GM18909 (cell line): ENCODE results near the gene POU3F3.

Source experiments
- ATAC-seq: cut with Tn5 transposase; IDR thresholded peaks from one replicate; pipeline ENCODE4 v1.9.1; 2021; ENCODE audit warnings: mild to moderate bottlenecking; ENCODE audit not compliant: unreplicated experiment, poor library complexity

POU3F3 gene

DNA sequence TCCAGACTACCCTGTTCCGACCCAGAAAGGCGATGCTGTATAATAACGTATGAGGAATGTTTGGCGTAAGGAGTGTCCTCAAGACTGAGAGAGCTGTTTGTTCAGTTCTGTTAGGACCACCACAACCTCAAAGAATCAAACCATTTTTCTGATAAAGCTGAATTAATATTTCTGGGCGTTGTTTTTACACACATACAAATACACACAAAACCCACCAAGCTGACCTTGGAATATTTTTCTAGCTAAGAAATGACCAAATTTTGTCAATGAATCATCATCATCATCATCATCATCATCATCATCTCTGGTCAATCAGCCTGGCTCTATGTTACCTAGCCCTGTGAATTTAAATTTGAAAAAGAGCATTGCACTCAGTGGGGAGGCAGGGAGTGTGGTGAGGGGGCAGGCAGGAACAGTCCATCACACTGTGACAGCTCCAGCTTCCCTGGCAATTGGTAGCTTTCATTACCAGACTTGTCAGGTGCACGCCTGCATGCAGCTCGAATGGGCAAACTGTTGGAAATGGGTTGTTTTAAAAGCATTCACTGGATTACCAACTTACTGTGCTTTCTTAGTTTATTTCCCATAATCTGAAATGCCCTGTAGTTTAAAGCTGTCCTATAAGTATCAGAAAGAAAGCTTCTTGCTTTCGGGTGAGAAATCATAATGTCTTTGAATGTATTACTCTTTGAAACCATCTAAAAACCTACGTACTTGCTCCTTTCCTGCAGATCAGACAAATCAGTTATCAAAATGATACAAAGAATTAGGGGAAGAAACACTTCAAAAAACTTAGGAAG lies 6.9 kb upstream of the POU3F3 start:
- ATAC-seq = no peak

DNA sequence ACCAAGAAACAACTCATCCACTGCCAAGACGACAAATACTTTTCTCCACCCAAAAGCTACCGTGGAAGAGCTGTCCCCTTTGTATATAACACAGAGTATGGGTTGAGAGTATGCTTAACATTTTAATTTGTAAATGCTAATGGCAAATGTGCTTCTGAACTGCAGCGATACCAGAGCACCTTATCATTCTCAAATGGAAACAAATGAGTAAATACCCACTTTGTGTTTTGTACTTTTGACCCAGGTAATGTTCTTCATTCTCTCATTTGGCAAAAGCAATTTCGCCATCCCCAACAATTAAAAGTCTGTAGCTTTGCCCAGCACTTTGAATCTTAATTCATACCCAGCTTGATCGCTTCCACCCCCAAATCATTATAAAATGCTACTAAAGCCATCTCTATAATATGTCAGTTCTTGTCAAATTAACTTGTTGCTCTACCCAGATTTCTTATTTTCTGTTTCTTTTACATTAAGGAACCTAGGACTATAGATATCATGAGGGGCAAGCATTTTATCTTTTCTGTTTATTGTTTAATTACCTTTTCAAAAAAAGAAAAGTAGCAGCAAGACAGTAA lies 6.2 kb upstream of the POU3F3 start:
- ATAC-seq = no peak

DNA sequence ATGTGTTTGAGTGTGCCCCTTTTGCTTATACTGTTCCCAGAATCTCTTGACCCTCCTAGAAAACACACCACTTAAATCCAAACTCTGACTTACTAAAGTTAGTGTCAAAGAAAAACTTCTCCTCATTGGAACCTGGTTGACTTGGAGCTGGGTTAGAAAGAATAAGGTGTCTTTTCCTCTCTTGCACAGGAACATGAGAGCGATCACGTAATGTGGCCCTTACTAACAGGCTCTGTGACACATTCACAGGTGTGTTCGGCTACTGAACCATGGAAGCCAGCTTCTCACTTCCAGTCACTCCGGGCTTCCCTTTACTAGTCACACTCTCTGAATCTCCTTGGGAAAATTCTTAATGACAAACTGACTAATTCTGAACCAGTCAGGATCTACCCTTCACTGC lies 5.4 kb upstream of the POU3F3 start:
- no peak for ATAC-seq

DNA sequence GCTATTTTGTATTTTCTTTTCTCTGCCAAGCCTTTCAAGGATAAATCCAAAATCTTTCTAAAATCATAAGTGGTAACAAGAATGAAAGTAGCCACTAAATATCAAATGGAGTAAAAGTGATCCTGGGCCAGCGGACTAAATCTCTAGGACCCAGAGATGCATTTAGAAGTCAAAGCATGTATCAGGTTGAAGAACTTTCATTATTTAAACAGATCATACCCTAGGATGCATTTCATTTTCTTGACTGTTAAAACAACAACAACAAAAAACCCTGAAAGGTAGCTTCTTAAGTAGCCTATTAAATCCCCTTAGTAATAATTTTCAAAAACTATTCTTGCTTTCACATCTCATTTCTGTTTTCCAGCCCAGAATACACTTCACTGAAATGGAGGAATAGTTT lies 4.8 kb upstream of the POU3F3 start:
- no peak for ATAC-seq

DNA sequence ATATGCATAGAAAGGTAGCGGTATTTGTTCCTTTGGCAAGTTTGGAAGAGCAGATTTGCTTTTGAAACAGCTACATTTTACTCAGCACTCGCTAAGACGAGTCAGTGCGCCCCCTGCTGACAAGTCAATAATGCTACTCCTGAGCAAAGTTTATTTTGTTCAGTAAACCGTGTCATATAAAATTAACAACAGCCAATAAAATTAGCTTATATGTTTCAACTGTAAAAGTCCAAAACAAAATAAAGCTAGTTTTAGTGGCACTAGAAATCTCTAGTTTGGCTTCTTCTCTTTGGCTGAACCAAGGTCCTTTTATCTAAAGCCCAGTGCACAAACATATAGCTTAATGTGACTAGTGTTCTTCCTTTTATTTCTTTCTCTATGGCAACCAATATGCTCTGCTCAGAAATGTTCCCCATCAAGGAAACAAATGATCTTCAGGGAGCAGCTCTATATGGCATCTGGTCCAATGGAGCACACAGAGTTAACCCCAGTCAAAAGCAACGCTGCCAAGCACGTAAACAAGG lies 4.2 kb upstream of the POU3F3 start:
- peak; percentile 50 for ATAC-seq

DNA sequence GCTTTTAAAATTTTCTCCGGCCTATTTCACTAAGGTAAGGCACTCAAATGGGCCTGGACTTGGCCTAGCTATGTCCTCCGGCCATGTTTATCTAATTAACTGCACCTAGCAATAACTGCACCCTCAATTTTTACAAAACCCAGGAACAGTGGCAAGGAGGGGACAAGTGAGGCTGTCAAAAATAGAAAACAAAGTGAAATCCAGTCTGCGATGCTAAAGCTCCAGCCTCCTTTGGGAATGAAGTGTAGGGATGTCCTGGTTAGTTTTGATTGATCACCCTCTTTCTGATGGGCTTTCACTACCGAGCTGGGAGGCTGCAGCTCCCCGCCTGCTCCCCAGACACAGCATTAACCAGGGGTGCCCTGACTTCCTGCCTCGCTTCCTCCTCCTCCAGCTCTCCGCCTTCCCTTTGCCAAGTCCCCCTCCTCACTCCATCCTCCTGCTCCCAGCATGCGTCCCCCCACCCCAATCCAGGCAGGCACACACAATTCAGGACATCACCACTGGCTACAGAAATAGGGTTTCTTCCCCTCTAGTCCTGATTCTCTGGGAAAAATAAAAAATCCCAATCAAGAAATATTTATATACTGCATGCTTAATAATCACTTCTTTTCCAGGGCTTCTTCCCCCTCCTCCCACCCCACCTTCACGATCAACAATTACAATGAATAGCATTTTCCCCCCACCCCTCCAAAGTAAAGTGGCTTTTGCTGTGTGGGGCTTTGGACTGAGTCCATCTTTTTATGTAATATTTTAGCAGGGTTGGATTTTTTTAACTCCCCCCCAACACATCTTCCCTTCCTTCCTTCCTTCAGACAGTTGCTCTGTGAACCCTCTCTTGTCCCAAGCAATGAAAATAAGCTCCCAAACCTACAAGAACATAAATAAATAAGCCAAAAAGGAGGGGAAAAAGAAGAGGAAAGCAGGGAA lies 3.3 kb upstream of the POU3F3 start:
- ATAC-seq = no peak

DNA sequence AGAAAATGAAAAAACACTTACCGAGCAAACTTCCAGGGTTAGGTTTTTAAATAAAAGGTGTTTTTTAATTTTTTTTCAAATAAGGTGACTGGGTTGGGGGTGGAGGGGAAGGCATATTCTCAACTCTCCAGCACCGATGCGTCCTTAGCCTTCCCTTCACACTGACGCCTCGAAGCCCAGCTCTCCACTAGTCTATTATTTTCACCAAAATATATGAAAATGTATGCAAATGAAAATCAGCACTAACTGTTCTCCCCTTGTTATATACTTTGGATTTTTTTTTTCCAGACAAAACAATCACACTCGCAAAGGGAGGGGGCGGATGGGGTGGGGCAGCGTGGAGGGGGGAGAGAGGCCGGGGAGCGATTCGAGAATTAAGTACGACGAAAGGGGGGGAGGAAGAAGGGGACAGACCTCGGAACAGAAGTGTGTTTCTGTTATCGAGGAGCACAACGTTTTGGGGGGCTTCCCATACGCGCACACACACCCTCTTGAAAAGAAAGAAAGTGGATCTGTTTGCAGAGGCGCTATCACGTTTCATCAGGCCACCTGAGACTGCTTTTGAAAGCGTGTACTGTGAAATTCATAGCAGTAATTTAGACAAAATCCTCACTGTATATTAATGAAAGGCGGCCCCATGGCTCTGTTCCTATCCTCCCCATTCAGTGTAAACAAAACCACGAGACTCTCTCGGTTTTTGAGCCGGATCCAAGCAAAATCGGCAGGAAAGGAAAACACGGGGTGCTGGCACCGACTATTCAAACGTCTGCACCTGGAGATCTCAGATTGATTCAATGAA lies 2.4 kb upstream of the POU3F3 start:
- ATAC-seq = no peak

DNA sequence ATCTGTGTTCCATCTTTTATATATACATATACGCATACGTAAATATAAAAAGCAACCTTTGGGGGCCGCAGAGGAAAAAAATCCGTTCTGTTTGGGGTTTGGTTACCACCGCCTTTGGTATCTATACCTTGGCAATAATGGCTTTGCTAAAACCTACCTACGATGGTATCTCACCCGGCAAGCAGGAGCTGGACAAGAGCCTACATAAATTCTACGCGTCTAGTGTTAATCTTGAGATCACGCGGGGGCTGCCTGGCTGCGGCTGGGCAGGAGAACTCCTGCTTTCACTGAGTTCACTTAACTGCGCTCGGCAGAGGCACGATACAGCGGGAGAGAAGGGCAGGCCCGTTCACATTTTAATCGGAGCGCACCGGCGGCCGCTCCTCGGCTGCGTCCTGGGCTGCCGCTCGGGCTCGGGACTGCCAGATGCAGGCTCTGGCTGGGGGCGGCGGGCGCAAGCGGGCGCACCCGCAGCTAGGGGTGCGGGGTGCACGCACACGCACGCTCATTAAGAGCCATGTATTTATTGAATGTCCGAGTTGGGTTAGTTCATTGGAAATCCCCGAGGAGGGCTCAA lies 1.7 kb upstream of the POU3F3 start:
- ATAC-seq = peak; percentile 35

DNA sequence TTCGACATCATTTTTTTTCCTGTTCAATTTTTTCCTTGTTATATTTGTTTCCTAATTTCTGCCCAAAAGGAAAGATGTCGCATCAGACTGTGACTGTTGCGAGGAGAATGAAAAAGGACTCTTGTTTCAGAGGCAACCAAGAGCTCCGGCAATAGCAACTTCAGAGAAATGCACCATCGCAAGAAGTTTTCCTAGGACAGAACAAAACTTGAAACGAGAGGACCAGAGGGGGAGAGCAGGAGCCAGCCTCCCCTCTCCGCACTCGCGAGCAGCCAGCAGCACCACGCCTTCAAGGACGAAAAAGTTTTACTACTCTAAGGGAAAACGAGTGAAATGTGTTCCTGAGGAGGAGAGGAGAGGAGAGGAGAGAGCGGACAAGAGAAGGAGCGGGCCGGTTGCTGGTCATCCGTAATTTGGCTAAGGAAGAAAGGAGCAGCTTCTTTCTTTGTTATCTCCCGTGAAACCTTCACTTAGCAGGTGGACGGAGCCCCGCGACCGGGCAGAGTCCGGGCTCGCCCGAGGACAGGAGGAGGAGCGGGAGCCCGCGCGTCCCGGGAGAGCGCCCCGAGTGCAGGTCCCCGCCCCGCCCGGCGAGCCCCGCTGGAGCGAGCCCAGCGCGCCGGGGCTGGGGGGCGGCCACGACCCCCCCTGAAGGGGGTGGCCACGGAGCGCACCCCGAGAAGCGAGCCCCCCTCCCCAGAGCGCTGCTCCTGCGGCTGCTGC lies 744 bp downstream of the POU3F3 start:
- ATAC-seq = no peak

DNA sequence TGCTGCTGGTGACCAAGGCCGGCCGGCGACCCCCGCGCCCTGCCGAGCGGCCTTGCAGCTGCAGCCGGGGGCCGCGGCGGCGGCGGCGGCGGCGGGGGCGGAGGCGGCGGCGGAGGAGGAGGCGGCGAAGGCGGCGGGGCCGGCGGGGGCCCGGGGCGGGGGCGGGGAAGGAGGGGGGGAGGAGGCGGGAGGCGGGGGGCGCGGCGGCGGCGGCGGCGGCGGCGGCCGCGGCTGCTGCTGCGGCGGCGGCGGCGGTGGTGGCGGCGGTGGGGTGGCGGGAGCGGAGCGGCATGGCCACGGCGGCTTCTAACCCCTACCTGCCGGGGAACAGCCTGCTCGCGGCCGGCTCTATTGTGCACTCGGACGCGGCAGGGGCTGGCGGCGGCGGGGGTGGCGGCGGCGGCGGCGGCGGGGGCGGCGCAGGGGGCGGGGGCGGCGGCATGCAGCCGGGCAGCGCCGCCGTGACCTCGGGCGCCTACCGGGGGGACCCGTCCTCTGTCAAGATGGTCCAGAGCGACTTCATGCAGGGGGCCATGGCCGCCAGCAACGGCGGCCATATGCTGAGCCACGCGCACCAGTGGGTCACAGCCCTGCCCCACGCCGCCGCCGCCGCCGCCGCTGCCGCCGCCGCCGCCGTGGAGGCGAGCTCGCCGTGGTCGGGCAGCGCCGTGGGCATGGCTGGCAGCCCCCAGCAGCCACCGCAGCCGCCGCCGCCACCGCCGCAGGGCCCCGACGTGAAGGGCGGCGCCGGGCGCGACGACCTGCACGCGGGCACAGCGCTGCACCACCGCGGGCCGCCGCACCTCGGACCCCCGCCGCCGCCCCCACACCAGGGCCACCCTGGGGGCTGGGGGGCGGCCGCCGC lies 1.5 kb downstream of the POU3F3 start:
- ATAC-seq = no peak

DNA sequence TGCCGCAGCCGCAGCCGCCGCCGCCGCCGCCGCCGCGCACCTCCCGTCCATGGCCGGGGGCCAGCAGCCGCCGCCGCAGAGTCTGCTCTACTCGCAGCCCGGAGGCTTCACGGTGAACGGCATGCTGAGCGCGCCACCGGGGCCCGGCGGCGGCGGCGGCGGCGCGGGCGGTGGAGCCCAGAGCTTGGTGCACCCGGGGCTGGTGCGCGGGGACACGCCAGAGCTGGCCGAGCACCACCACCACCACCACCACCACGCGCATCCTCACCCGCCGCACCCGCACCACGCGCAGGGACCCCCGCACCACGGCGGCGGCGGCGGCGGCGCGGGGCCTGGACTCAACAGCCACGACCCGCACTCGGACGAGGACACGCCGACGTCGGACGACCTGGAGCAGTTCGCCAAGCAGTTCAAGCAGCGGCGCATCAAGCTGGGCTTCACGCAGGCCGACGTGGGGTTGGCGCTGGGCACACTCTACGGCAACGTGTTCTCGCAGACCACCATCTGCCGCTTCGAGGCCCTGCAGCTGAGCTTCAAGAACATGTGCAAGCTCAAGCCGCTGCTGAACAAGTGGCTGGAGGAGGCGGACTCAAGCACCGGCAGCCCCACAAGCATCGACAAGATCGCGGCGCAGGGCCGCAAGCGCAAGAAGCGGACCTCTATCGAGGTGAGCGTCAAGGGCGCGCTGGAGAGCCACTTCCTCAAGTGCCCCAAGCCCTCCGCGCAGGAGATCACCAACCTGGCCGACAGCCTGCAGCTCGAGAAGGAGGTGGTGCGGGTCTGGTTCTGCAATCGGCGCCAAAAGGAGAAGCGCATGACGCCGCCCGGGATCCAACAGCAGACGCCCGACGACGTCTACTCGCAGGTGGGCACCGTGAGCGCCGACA lies 2.4 kb downstream of the POU3F3 start:
- no peak for ATAC-seq

DNA sequence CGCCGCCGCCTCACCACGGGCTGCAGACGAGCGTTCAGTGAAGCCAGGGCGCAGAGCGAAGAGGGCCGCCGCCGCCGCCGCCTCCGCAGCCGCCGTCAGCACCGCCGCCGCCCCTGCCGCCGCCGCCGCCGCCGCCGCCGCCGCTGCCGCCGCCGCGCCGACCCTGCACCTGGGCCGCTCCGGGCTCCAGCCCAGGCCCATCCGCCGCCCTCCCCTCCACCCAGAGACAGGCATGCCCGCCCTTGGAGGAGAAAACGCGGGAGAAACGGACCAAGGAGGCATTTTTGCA lies 3.0 kb downstream of the POU3F3 start:
- ATAC-seq = no peak

DNA sequence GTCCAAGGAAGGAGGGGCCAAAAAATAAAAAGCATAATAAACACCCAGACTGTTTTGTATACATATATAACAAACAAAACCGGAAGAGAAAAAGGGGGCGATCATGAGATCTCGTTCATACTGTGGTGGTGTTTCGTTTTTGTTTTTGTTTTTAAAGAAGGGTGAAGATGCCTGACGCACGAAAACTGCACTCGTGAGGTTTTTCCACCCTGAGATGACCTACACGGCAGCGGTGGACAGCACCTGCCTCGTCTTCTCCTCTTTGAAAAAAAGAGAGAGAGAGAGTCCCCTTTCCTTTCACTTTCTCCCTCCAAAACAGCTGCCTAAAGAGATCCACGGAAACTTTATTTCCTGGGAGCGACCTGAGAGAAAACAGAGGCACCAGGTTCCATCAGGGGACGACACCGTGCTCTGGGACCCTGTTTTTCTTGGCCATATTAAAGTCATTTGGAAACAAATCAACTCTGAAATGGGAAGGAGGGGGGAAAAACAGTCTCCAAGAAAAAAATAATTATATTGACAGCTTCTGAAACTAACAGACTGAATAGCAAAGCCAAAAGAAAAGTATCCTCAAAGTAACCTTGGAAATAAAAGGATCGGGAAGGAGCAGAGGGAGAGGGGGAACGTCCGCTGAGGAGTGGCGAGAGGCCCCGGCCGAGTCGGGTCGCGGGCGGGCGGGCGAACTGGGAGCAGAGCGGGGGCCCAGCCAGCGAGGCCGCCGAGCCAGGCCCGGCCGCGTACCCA lies 3.5 kb downstream of the POU3F3 start:
- no peak for ATAC-seq

DNA sequence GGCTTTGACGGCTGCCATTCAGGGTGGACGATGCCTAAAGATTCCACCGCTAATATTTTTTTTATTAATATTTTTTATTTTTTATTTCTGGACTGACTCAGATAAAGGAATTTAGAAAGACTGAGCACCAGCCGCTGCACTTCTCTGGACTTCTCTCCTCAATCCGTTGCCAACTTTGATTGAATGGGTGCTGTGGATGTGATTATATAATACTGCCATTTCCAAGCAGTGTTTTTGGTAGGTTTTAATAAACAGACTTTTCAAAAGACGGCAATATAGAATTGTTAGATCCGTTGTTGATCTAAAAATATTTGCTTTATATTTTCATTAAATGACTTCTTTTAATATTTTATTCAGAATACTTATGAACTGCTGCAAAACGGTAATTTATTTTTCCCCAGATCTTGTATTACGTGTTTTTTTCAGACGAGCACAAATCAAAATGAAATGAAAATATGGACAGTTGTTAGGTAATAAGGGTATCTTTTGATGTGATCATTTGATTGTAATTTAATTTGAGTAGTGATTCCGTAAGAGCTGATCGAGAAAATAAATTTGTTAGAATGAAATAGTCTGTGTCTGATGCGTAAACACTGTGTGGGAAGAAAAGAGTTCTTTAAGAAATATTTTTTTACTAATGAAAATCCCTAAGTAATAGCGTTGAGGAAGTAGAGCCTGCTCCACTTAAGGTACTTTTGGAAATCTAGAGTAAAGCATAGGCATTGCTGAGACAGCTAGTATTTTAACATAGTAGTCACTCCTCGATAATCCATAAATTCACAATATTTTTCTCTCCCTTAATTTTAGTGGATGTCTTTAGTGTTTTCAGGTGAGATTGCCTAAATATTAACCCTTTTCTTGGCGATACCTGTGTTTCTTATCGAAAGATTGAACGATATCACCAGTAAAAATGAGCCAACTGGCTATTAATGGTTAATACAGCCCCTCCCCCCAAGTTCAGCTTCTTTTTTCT lies 4.4 kb downstream of the POU3F3 start:
- no peak for ATAC-seq

DNA sequence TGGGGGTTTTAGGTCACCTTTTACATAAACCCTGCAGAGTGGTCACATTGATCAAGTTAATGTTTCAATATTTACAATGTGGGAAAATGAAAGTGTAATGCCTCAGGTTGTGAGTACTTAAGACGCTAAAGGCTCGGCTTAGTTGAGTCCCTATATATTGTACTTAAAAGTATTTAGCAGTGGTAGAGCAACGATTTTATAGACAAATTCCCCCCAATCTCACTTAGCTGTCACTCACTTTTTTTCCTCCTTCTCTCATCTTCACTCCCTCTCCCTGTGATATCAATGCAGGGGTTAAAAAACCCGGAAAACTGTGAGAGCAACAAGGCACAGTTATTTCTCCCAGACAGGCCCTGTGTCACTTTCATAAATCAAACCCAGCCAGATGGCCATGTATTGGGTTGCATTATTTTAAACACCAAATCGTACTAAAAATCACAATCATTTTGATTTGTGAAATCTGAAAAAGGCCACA lies 5.4 kb downstream of the POU3F3 start:
- ATAC-seq = no peak
